ENCODE results near the gene PSMB11.

Gene PSMB11

GRCh38 chr14:23017091-23017490, 24.9 kb upstream of the PSMB11 start:
- no peak for DNase-seq

- DNase-seq: no peak
Observed at GRCh38 chr14:23018107-23018506, 23.9 kb upstream of the PSMB11 start.

GRCh38 chr14:23020143-23021128, 21.6 kb upstream of the PSMB11 start:
- DNase-seq: no peak

GRCh38 chr14:23021434-23021833, 20.6 kb upstream of the PSMB11 start:
- no peak for DNase-seq

GRCh38 chr14:23021889-23022442, 20.0 kb upstream of the PSMB11 start:
- no peak for DNase-seq

- DNase-seq: no peak
Observed at GRCh38 chr14:23023022-23023794, 18.8 kb upstream of the PSMB11 start.

GRCh38 chr14:23023795-23024152, 18.2 kb upstream of the PSMB11 start:
- no peak for DNase-seq

- no peak for DNase-seq
Observed at GRCh38 chr14:23024612-23025075, 17.4 kb upstream of the PSMB11 start.

- DNase-seq: no peak
Observed at GRCh38 chr14:23025151-23025814, 16.7 kb upstream of the PSMB11 start.

GRCh38 chr14:23028799-23029198, 13.2 kb upstream of the PSMB11 start:
- no peak for DNase-seq

- no peak for DNase-seq
Observed at GRCh38 chr14:23030936-23031335, 11.1 kb upstream of the PSMB11 start.

- DNase-seq: no peak
Observed at GRCh38 chr14:23033251-23033727, 8.7 kb upstream of the PSMB11 start.

GRCh38 chr14:23033801-23034497, 8.1 kb upstream of the PSMB11 start:
- DNase-seq: no peak

- DNase-seq: no peak
Observed at GRCh38 chr14:23034498-23035302, 7.3 kb upstream of the PSMB11 start, which contains the start of gene PSMB5. TSS of gene PSMB5 (minus strand) at chr14:23034900. CDS start at chr14:23034881, 19 bp downstream.

- no peak for DNase-seq
Observed at GRCh38 chr14:23035303-23036144, 6.5 kb upstream of the PSMB11 start.

- no peak for DNase-seq
Observed at GRCh38 chr14:23040100-23040499, 1.9 kb upstream of the PSMB11 start.

- no peak for DNase-seq
Observed at GRCh38 chr14:23041729-23042128, 283 bp upstream of the PSMB11 start.

GRCh38 chr14:23043145-23043544, 1.1 kb downstream of the PSMB11 start:
- DNase-seq: no peak

GRCh38 chr14:23043754-23044153, 1.7 kb downstream of the PSMB11 start:
- DNase-seq: no peak

- no peak for DNase-seq
Observed at GRCh38 chr14:23044840-23045239, 2.8 kb downstream of the PSMB11 start.

Data from NCI-H146 (cell line).